ENCODE measurements around the gene ETFBKMT. TPM values are rescaled to one million over a fixed set of nuclear protein-coding genes. Genes with fewer than 3 reads are reported as not detected.

Gene ETFBKMT
- total RNA-seq (2022) = 3.0 and 3.3 TPM in 2 replicates
- percentile 34 among the genes with signal in this experiment for Bru-seq, nascent RNA
- BruChase-seq, experiment 1, labeled RNA remaining after a 6-hour chase = percentile 46 among the genes with signal in this experiment
- BruChase-seq, experiment 2, labeled RNA remaining after a 2-hour chase = percentile 46 among the genes with signal in this experiment
- long read RNA-seq, full-length matches to known transcripts = 6 of 8 reads
- long read RNA-seq, partial matches to known transcripts = 1 of 8 reads
- long read RNA-seq, other reads (novel, unspliced or antisense) = 1 of 8 reads

GRCh38 chr12:31659087-31659942 is at the start of gene ETFBKMT:
Gene ETFBKMT, plus strand, starts transcription at chr12:31659688. Its CDS starts 2,266 bp downstream, at chr12:31661954.
- ChIA-PET POLR2A (interaction anchor here (0.6 to 3.4 kb wide), 10 partner anchors 11 to 1027 kb away, joined by 3 to 24 read pairs (median 5); partner anchors contain the start of genes AMN1, DENND5B, RESF1 and SINHCAF), CTCF (interaction anchor here (0.5 to 1.1 kb wide), 7 partner anchors 24 to 1954 kb away, joined by 3 to 6 read pairs (median 3); no protein-coding TSS in a partner anchor)
- H3K9me3 Mint-ChIP-seq (ENCODE audit: unreplicated experiment) = no peaks in the 10 kb centered on the region
- no peaks in the 10 kb centered on the region for H3K27me3 Mint-ChIP-seq (ENCODE audit: insufficient read depth, unreplicated experiment)
- peak; percentile 96 for DNase-seq (ENCODE audit: unreplicated experiment)
- no peak for TF ChIP-seq CTCF (IDR thresholded peaks at IDR 0.05; ENCODE audit: unreplicated experiment)
- peak within 1 kb of the TSS; percentile 93 for H3K4me3 Mint-ChIP-seq (ENCODE audit: unreplicated experiment)
- peak within 1 kb of the TSS; percentile 94 for H3K27ac Mint-ChIP-seq (ENCODE audit: low read depth, unreplicated experiment)
- peaks cover 6% of the 10 kb centered on the region for H3K36me3 Mint-ChIP-seq (ENCODE audit: insufficient read depth, unreplicated experiment)
- TSS peak; percentile 88 for BruUV-seq (replicated peaks)
- intact Hi-C loops (cut with micrococcal nuclease) = loop anchor here (5.0 to 10.0 kb wide), 3 partner anchors 395 to 1095 kb away; partner anchors contain the start of genes BICD1 and YARS2
- H3K4me1 Mint-ChIP-seq (ENCODE audit: insufficient read depth, unreplicated experiment) = peaks cover 3% of the 10 kb centered on the region

- BruUV-seq (replicated peaks) = no TSS peak
- Mint-ChIP-seq H3K36me3 (ENCODE audit: insufficient read depth, unreplicated experiment) (no peaks in the 10 kb centered on the region), H3K9me3 (ENCODE audit: unreplicated experiment) (peaks cover 7% of the 10 kb centered on the region), H3K27me3 (ENCODE audit: insufficient read depth, unreplicated experiment) (no peaks in the 10 kb centered on the region), H3K4me1 (ENCODE audit: insufficient read depth, unreplicated experiment) (no peaks in the 10 kb centered on the region), H3K4me3 (ENCODE audit: unreplicated experiment) (no peak overlapping the region), H3K27ac (ENCODE audit: low read depth, unreplicated experiment) (no peak overlapping the region)
- no peak for TF ChIP-seq CTCF (IDR thresholded peaks at IDR 0.05; ENCODE audit: unreplicated experiment)
- intact Hi-C loops (cut with micrococcal nuclease) = no loop called here
- ChIA-PET CTCF (interaction anchor here (0.6 kb wide), 1 partner anchor 40 kb away, joined by 3 read pairs; no protein-coding TSS in a partner anchor), POLR2A (no interaction called here)
- DNase-seq (ENCODE audit: unreplicated experiment) = no peak
Observed at GRCh38 chr12:31612819-31613218, 46.7 kb upstream of the ETFBKMT start.

- intact Hi-C loops (cut with micrococcal nuclease) = no loop called here
- Mint-ChIP-seq H3K4me1 (ENCODE audit: insufficient read depth, unreplicated experiment) (no peaks in the 10 kb centered on the region), H3K4me3 (ENCODE audit: unreplicated experiment) (no peak overlapping the region), H3K27me3 (ENCODE audit: insufficient read depth, unreplicated experiment) (no peaks in the 10 kb centered on the region), H3K9me3 (ENCODE audit: unreplicated experiment) (no peaks in the 10 kb centered on the region), H3K36me3 (ENCODE audit: insufficient read depth, unreplicated experiment) (no peaks in the 10 kb centered on the region), H3K27ac (ENCODE audit: low read depth, unreplicated experiment) (no peak overlapping the region)
- no TSS peak for BruUV-seq (replicated peaks)
- ChIA-PET CTCF (no interaction called here), POLR2A (no interaction called here)
- no peak for TF ChIP-seq CTCF (IDR thresholded peaks at IDR 0.05; ENCODE audit: unreplicated experiment)
- no peak for DNase-seq (ENCODE audit: unreplicated experiment)
Observed at GRCh38 chr12:31618228-31619025, 41.1 kb upstream of the ETFBKMT start.

All from MCF 10A (cell line).